Measurements from ENCODE around the gene SLC26A8.

DNA sequence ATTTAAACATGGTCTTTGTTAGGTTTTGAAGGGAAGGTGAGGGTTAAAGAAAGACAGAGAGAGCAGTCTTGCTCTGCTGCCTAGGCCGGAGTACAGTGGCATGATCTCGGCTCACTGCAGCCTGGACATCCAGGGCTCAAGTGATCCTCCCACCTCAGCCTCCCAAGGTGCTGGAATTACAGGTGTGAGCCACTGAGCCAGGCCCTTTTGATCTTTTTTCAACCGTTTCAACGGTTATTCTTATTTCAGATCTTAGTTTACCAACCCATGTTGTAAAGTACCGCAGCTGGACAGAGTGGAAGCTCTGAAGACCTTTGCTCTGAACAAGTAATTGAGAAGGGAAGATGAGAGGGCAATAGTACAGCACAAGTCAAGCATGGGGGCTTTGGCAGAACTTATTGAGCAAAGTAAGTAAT is 102.3 kb downstream of the SLC26A8 start:
- TF ChIP-seq CTCF (conservative IDR thresholded peaks at IDR 0.05 in 1 of 2, IDR thresholded peaks at IDR 0.05 in 1 of 2; ENCODE audit: extremely low read depth in 1 of 2, insufficient read depth in 1 of 2, low read depth in 1 of 2, low read length in 2 of 2) (no peak), EZH2 (IDR thresholded peaks at IDR 0.05; ENCODE audit: borderline replicate concordance, low read length) (no peak)
